GM18502 (cell line): ENCODE measurements around the gene PKLR.

Experiments
- ATAC-seq: cut with Tn5 transposase; IDR thresholded peaks from one replicate; pipeline ENCODE4 v1.9.1; 2021; ENCODE audit warnings: mild to moderate bottlenecking; ENCODE audit not compliant: unreplicated experiment, poor library complexity

The PKLR gene

GRCh38 chr1:155241841-155242264 is 59.4 kb downstream of the PKLR start:
- ATAC-seq, result no peak

DNA sequence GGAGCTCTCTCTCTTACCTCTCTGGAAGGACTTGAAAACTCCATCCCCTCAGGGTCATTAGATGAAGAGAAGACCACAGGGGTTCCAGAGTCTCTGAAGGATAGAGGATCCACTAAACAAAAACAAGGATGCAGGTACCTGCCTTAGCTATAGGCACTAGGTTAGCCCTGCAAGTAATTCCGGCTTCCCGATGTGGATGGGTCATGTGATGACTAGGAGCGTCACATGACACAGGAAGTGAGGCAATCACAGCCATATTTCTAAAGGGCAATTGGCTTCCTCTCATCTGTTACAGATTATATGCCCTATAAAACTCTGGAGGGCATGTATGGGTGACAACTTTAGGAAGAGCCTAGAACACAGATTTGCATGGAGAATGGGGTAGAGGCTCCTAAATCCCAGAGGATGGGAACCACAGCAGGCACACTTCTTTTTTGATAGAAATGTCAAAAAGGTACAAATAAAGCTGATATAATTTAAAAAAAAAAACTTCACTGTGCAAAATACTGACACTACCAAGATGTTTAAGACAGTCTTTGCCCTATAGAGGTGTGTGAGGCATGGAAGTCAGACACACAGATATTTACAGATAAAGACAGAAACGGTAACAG is 60.1 kb downstream of the PKLR start:
- no peak for ATAC-seq
